ENCODE data around the gene CTH.
"Not testable (repeated sequence)": the region's sequence is repeated elsewhere in the genome, so short reads cannot be mapped to it uniquely, and the experiment has no call there.

CTH gene

GRCh38 chr1:70459496-70460225 is 48.6 kb downstream of the CTH start:
- no peak for DNase-seq

- peak; percentile 16 for DNase-seq
These were observed 50.0 kb downstream of the CTH start for GRCh38 chr1:70460740-70461713.

- no peak for DNase-seq
These were observed 51.5 kb downstream of the CTH start for GRCh38 chr1:70462611-70463010.

GRCh38 chr1:70465911-70466310 is 54.8 kb downstream of the CTH start:
- no peak for DNase-seq

DNA sequence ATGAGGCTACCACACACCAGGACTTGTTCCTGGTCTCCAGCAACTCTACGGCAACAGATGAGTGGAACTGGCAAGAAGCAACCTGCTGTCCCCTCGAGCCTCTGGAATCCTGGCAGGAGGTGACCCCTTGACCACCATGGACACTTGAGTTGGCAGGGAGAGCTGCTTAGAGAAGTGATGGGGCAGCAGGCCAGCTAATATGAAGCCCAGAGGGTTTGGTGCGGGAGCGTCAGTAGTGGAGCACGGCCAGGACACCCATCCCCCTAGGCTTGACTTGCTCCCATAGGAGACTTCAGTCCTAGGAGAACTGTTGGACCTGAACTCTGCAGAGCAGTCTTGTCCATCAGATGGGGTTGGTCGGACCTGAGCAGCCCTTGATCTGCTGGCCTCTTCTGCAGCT is 56.5 kb downstream of the CTH start:
- DNase-seq = no peak

- no peak for DNase-seq
These were observed 57.1 kb downstream of the CTH start for GRCh38 chr1:70468180-70468579.

- DNase-seq = not testable (repeated sequence)
These were observed 58.1 kb downstream of the CTH start for GRCh38 chr1:70469184-70469583.

GRCh38 chr1:70475023-70475422 is 64.0 kb downstream of the CTH start:
- DNase-seq = no peak

DNA sequence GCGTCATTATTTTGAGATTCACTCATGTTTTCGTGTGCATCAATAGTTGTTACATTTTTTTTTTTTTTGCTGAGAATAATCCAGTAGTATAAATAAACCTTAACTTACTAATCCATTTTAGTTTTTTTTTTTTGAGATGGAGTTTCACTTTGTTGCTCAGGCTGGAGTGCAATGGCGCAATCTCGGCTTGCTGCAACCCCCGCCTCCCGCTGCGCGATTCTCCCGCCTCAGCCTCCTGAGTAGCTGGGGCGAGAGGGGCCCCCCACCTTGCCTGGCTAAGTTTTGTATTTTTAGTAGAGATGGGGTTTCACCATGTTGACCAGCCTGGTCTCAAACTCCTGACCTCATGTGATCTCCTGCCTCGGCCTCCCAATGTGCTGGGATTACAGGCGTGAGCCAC is 66.0 kb downstream of the CTH start:
- no peak for DNase-seq

DNA sequence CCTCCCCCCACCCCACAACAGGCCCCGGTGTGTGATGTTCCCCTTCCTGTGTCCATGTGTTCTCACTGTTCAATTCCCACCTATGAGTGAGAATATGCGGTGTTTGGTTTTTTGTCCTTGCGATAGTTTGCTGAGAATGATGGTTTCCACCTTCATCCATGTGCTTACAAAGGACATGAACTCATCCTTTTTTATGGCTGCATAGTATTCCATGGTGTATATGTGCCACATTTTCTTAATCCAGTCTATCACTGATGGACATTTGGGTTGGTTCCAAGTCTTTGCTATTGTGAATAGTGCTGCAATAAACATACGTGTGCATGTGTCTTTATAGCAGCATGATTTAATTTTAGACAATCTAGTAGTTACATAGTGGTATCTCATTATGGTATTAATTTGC is 66.8 kb downstream of the CTH start:
- not testable (repeated sequence) for DNase-seq

DNA sequence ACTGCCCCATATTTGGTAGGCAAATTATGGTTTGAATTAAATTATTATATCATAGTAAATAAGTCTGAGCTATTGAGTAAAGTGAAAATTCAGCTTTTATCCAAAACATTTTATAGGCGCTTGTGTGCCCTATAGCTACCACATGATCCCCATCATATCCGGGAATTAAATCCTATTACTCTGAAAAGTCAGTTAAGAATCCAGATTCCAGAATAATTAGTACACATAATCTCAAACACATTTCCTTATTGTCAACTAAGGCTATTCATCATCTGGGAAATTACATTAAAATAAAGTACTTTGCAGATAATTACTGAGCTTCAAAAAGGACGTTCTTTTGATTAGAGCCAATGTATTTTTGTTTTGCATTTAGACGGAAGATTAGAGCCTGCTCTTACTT is 72.3 kb downstream of the CTH start:
- DNase-seq = no peak

DNA sequence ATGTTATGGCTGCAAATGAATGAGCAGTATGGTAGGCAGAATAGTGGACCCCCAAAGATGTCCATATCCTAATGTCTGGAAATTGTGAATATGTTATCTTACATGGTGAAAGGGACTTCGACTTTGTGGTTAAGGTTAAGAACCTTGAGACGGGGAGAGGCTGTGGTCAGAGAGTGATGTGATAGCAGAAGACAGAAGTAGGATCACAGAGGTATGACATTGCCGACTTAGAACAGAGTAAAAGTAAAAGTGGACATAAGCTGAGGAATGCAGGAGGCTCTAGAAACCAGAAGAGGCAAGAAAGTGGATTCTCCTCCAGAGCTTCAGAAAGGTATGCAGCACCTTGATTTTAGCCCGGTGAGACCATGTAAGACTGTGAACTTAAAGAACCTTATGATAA is 74.6 kb downstream of the CTH start:
- DNase-seq = no peak

- no peak for DNase-seq
These were observed 75.8 kb downstream of the CTH start for GRCh38 chr1:70486676-70487458.

DNA sequence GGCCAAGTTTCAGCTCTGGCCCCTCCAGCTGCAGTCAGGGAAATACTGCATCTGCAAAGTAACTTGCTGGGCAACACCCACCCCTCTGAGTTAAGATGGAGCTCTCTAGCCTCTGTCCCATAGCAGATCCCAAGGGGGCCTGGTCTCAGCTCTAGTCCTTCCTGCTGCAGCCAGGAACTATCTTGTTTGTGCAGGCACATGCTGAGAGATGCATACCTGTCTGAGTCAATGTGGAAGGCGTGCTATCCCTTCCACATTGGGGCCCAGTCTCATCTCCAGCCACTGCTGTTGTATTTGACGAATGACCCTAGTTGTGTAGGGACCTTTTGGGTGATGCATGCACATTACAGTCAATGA is 76.4 kb downstream of the CTH start:
- no peak for DNase-seq

DNA sequence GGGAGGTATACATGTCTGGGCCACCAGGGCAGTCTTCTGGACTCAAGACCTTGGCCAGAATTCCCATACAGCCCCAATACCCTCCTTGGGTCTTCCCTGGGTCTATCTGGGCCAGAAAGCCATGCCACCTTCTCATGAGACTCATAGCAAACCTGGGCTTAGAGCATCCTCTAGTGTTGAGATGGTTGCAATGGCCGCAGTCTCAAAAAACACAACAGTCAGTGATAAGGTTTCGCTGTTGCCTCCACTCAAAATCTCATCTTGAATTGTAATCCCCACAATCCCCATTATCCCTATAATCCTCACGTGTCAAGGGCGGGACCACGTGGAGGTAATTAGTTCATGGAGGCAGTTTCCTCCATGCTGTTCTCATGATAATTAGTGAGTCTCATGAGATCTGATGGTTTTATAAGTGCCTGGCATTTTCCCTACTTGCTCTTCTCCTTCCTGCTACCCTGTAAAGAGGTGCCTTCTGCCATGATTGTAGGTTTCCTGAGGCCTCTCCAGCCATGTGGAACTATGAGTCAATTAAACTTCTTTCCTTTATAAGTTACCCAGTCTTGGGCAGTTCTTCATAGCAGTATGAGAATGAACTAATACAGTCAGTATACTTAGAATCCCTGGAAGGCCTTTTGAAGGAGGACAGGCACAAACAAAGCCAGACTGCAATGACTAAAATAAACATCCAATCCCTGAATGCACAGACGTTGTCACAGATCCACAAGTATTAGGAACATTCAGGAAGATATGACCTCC is 77.0 kb downstream of the CTH start:
- peak; percentile 13 for DNase-seq

All from NCI-H510A (cell line).